CD14-positive monocyte (primary cell): ENCODE data around the gene PARP11. TPM values are rescaled to one million over a fixed set of nuclear protein-coding genes. Genes with fewer than 3 reads are reported as not detected.
A peak's percentile ranks its signal among the peaks of the same experiment; 100 is the strongest.

ENCODE experiments used
- DNase-seq, 3 donors: peaks; one replicate each; pipeline ENCODE4 v3.0.0-alpha.2; 2011 to 2022
- H2AFZ ChIP-seq: 2 replicates; pipeline ENCODE4 v1.6.0; 2012; ENCODE audit warnings: mild to moderate bottlenecking, low read depth, low read length, inconsistent platforms; ENCODE audit not compliant: insufficient read depth, poor library complexity, severe bottlenecking
- H3K27ac ChIP-seq, 2 donors: 1 replicate in 1 of 2; 2 replicates in 1 of 2; pipeline ENCODE4 v1.5.1; 2012 to 2013; ENCODE audit warnings: low read length in 2 of 2, control low read depth in 1 of 2, inconsistent platforms in 1 of 2, low read depth in 1 of 2, mild to moderate bottlenecking in 1 of 2
- H3K27me3 ChIP-seq, 2 donors: one replicate each; pipeline versions ENCODE4 v1.6.0 to v1.6.1; 2011 to 2013; ENCODE audit warnings: low read length in 2 of 2; ENCODE audit not compliant: control insufficient read depth in 2 of 2, insufficient read depth in 2 of 2
- H3K36me3 ChIP-seq, 2 donors: replicated peaks in 1 of 2; 1 replicate in 1 of 2; 2 replicates in 1 of 2; pipeline versions ENCODE4 v1.5.1 to v1.6.1; 2012 to 2013; ENCODE audit warnings: low read length in 2 of 2, control low read depth in 1 of 2, inconsistent platforms in 1 of 2, mild to moderate bottlenecking in 1 of 2; ENCODE audit not compliant: insufficient read depth in 2 of 2, control insufficient read depth in 1 of 2
- H3K4me1 ChIP-seq, 2 donors: 1 replicate in 1 of 2; 2 replicates in 1 of 2; pipeline versions ENCODE4 v1.5.1 to v1.6.1; 2012 to 2013; ENCODE audit warnings: low read length in 2 of 2, control low read depth in 1 of 2, inconsistent platforms in 1 of 2, mild to moderate bottlenecking in 1 of 2, moderate library complexity in 1 of 2; ENCODE audit not compliant: insufficient read depth in 2 of 2, control insufficient read depth in 1 of 2
- H3K4me2 ChIP-seq: replicated peaks from 2 replicates; pipeline ENCODE3; 2012; ENCODE audit warnings: low read length, moderate library complexity, mild to moderate bottlenecking; ENCODE audit not compliant: poor library complexity, severe bottlenecking; ENCODE audit errors: extremely low read depth
- H3K4me3 ChIP-seq, 3 experiments: fragments of 200-600 bp in 1 of 3; sonication (generic) in 1 of 3; replicated peaks in 1 of 3; 1 replicate in 2 of 3; 2 replicates in 1 of 3; pipeline ENCODE4 v1.5.1; 2011 to 2013; ENCODE audit warnings: low read length in 3 of 3, mild to moderate bottlenecking in 3 of 3, control low read depth in 2 of 3, low read depth in 2 of 3, inconsistent platforms in 1 of 3, moderate library complexity in 1 of 3
- H3K79me2 ChIP-seq: 2 replicates; pipeline ENCODE4 v1.6.0; 2012; ENCODE audit warnings: mild to moderate bottlenecking, control low read depth, inconsistent platforms, low read length, moderate library complexity; ENCODE audit not compliant: insufficient read depth
- H3K9ac ChIP-seq: 2 replicates; pipeline ENCODE4 v1.6.0; 2017; ENCODE audit warnings: low read length, mild to moderate bottlenecking; ENCODE audit not compliant: insufficient read depth, poor library complexity, severe bottlenecking
- H3K9me3 ChIP-seq, 2 donors: replicated peaks in 1 of 2; 1 replicate in 1 of 2; 2 replicates in 1 of 2; pipeline versions ENCODE4 v1.5.1 to v1.6.1; 2012 to 2013; ENCODE audit warnings: low read length in 2 of 2, control low read depth in 1 of 2; ENCODE audit not compliant: control insufficient read depth in 1 of 2, insufficient read depth in 1 of 2
- H4K20me1 ChIP-seq: 2 replicates; pipeline ENCODE4 v1.6.0; 2012; ENCODE audit warnings: mild to moderate bottlenecking, low read length, control low read depth, moderate library complexity; ENCODE audit not compliant: insufficient read depth
- H3K27ac Mint-ChIP-seq, 7 donors: one replicate each; pipeline ENCODE4 v1.8.0; 2020; ENCODE audit warnings: mild to moderate bottlenecking in 7 of 7, mixed read lengths in 7 of 7, moderate library complexity in 6 of 7, inconsistent platforms in 2 of 7
- H3K27me3 Mint-ChIP-seq, 3 donors: one replicate each; pipeline ENCODE4 v1.8.0; 2021 to 2022; ENCODE audit warnings: low read depth in 3 of 3, mild to moderate bottlenecking in 3 of 3, mixed read lengths in 3 of 3, moderate library complexity in 3 of 3, inconsistent platforms in 1 of 3
- H3K36me3 Mint-ChIP-seq, 2 donors: one replicate each; pipeline ENCODE4 v1.8.0; 2020; ENCODE audit warnings: mixed read lengths in 2 of 2, inconsistent platforms in 1 of 2, mild to moderate bottlenecking in 1 of 2
- H3K4me1 Mint-ChIP-seq: one replicate; pipeline ENCODE4 v1.8.0; 2020; ENCODE audit warnings: mild to moderate bottlenecking, mixed read lengths
- H3K4me3 Mint-ChIP-seq, 2 donors: one replicate each; pipeline ENCODE4 v1.8.0; 2020; ENCODE audit warnings: mild to moderate bottlenecking in 2 of 2, mixed read lengths in 2 of 2, moderate library complexity in 1 of 2
- H3K9me3 Mint-ChIP-seq, 7 donors: one replicate each; pipeline ENCODE4 v1.8.0; 2020 to 2022; ENCODE audit warnings: mixed read lengths in 7 of 7, mild to moderate bottlenecking in 6 of 7, moderate library complexity in 6 of 7, inconsistent platforms in 2 of 7
- WGBS: methylation state at CpG from one replicate; pipeline ENCODE4 v1.1.5; 2013; ENCODE audit warnings: missing lambda C conversion rate; ENCODE audit not compliant: insufficient coverage; 5-methylcytosine and 5-hydroxymethylcytosine counted together
- intact Hi-C, 2 donors: fragments of 100-400 bp; cut with micrococcal nuclease; formaldehyde crosslinking; loops; one replicate each; pipeline versions ENCODE4 v1.15.0 to v1.15.1; 2023
- polyA plus RNA-seq, 3 donors: library from polyadenylated mRNA; depleted of rRNA in 1 of 3; unstranded in 2 of 3; stranded (reverse) in 1 of 3; fragments of 300-500 nt in 2 of 3; fragments of >200 nt in 1 of 3; fragmentation: Illumina TruSeq in 2 of 3; gene quantifications; 1 replicate in 2 of 3; 2 replicates in 1 of 3; pipeline ENCODE4 v1.2.3, GENCODE V29; 2012 to 2021
- TF ChIP-seq, protein P1 (sequence below): fragments of 200-600 bp; IDR thresholded peaks from one replicate; pipeline ENCODE4 v1.8.0; 2022; ENCODE audit warnings: antibody characterized with exemption, mild to moderate bottlenecking

Gene PARP11
- polyA plus RNA-seq, 3 donors, result 3.2 to 6.2 (median 5.4) TPM

DNA sequence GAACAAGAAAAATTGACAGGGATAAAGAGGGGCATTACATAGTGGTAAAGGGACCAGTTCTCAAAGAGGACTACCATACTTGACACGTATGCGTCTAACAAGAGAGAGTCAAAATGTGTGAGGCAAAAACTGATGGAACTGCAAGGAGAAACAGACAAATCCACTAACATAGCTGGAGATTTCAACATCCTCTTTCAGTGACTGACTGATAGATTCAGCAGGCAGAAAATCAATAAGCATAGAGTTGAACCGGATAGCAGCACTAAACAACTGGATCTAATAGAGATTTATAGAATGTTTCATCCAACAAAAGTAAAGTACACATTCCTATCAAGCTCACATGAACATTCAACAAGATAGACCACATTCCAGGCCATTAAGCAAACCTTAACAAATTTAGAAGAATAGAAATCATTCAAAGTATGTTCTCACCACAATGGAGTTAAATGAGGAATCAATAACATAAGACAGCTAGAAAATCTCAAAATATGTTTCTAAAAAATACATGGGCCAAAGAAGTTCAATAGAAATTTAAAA lies 104.2 kb downstream of the PARP11 start:
- Histone ChIP-seq H3K36me3 (no peaks in the 10 kb centered on the region), H4K20me1 (no peaks in the 10 kb centered on the region), H3K79me2 (no peaks in the 10 kb centered on the region), H2AFZ (no peak overlapping the region), H3K4me1 (no peaks in the 10 kb centered on the region), H3K9ac (no peak overlapping the region), H3K27me3 (no peaks in the 10 kb centered on the region), H3K4me2 (no peak overlapping the region), H3K4me3 (no peak overlapping the region), H3K27ac (no peak overlapping the region), H3K9me3 (no peaks in the 10 kb centered on the region)
- no CpG with 5 or more reads among the region's 3 CpGs for WGBS
- no peak overlapping the region for H3K4me3 Mint-ChIP-seq
- TF ChIP-seq, protein P1, sequence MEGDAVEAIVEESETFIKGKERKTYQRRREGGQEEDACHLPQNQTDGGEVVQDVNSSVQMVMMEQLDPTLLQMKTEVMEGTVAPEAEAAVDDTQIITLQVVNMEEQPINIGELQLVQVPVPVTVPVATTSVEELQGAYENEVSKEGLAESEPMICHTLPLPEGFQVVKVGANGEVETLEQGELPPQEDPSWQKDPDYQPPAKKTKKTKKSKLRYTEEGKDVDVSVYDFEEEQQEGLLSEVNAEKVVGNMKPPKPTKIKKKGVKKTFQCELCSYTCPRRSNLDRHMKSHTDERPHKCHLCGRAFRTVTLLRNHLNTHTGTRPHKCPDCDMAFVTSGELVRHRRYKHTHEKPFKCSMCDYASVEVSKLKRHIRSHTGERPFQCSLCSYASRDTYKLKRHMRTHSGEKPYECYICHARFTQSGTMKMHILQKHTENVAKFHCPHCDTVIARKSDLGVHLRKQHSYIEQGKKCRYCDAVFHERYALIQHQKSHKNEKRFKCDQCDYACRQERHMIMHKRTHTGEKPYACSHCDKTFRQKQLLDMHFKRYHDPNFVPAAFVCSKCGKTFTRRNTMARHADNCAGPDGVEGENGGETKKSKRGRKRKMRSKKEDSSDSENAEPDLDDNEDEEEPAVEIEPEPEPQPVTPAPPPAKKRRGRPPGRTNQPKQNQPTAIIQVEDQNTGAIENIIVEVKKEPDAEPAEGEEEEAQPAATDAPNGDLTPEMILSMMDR, result no peak
- no peaks in the 10 kb centered on the region for H3K4me1 Mint-ChIP-seq
- intact Hi-C loops, result no loop called here
- peaks cover 0 to 15% (median 0%) of the 10 kb centered on the region in 3 donors for H3K27me3 Mint-ChIP-seq
- H3K9me3 Mint-ChIP-seq, result peaks cover 0 to 2% (median 0%) of the 10 kb centered on the region in 7 donors
- H3K36me3 Mint-ChIP-seq, result no peaks in the 10 kb centered on the region
- H3K27ac Mint-ChIP-seq, result no peak overlapping the region
- DNase-seq, result no peak

DNA sequence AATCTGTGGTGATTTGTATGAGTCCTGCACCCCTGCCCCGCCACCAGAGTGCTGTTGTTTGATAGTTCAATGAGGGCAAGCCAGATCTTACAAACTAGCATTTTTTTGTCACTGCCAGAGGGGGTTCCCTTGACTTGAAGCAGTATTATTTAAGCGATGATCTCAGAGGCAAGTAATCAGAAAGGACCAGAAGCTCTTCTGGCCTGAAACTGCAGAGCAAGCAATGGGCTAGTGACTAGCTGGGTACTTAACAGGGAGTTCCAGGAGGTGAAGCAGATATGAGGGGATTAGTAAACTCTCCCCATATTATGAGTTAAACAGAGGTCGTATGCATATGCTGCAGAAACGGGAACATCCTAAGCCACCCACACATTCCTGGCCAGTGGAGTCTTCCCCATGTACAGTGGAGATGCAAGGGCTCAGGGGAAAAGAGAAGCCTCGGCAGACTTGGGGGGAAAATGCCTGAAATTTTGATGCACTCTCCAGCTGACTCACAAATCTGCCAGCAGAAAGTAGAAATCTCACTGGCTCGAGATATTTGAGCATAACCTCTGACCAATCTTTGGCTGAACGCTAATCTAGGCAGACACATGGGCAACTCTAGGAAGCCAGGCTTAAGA lies 112.0 kb downstream of the PARP11 start:
- Histone ChIP-seq H3K36me3 (no peaks in the 10 kb centered on the region), H3K4me3 (no peak overlapping the region), H3K27me3 (no peaks in the 10 kb centered on the region), H3K4me2 (no peak overlapping the region), H3K27ac (no peak overlapping the region), H3K79me2 (no peaks in the 10 kb centered on the region), H3K9me3 (no peaks in the 10 kb centered on the region), H4K20me1 (no peaks in the 10 kb centered on the region), H2AFZ (no peak overlapping the region), H3K4me1 (no peaks in the 10 kb centered on the region), H3K9ac (no peak overlapping the region)
- intact Hi-C loops, result no loop called here
- peaks cover 0 to 7% (median 0%) of the 10 kb centered on the region in 7 donors for H3K9me3 Mint-ChIP-seq
- peaks cover 3 to 12% (median 5%) of the 10 kb centered on the region in 3 donors for H3K27me3 Mint-ChIP-seq
- peak overlapping the region in 2 of 7 donors; percentile 32 to 58 for H3K27ac Mint-ChIP-seq
- WGBS, result 96% methylated on average over 3 of the region's 7 CpGs
- peaks cover 0 to 7% of the 10 kb centered on the region in 2 donors for H3K36me3 Mint-ChIP-seq
- TF ChIP-seq, protein P1, result no peak
- H3K4me1 Mint-ChIP-seq, result peaks cover 11% of the 10 kb centered on the region
- DNase-seq, result no peak
- no peak overlapping the region for H3K4me3 Mint-ChIP-seq
